Astrocyte of the spinal cord (primary cell): ENCODE results near the gene ZNF471.
A peak's percentile ranks its signal among the peaks of the same experiment; 100 is the strongest.

Source experiments
- DNase-seq: peaks from one replicate; pipeline ENCODE4 v3.0.0; 2011; ENCODE audit warnings: low read depth, low spot score
- H3K4me3 ChIP-seq: 2 replicates; pipeline ENCODE4 v1.5.1; 2011; ENCODE audit warnings: low read depth, mild to moderate bottlenecking, low read length, moderate library complexity
- in situ Hi-C: cut with HindIII; loops from 2 replicates; pipeline ENCODE4 v1.10.0; 2017; ENCODE audit warnings: low sequenced_read_pairs
- TF ChIP-seq, protein P1 (sequence below): IDR thresholded peaks from 2 replicates; pipeline ENCODE4 v1.5.1; 2012; ENCODE audit warnings: low read depth, mild to moderate bottlenecking, low read length, inconsistent platforms

The ZNF471 gene

GRCh38 chr19:56504581-56504980 lies 3.1 kb upstream of the ZNF471 start:
- in situ Hi-C loops: no loop called here
- TF ChIP-seq, protein P1, sequence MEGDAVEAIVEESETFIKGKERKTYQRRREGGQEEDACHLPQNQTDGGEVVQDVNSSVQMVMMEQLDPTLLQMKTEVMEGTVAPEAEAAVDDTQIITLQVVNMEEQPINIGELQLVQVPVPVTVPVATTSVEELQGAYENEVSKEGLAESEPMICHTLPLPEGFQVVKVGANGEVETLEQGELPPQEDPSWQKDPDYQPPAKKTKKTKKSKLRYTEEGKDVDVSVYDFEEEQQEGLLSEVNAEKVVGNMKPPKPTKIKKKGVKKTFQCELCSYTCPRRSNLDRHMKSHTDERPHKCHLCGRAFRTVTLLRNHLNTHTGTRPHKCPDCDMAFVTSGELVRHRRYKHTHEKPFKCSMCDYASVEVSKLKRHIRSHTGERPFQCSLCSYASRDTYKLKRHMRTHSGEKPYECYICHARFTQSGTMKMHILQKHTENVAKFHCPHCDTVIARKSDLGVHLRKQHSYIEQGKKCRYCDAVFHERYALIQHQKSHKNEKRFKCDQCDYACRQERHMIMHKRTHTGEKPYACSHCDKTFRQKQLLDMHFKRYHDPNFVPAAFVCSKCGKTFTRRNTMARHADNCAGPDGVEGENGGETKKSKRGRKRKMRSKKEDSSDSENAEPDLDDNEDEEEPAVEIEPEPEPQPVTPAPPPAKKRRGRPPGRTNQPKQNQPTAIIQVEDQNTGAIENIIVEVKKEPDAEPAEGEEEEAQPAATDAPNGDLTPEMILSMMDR: no peak
- peak; percentile 17 for DNase-seq
- no peak overlapping the region for H3K4me3 ChIP-seq

DNA sequence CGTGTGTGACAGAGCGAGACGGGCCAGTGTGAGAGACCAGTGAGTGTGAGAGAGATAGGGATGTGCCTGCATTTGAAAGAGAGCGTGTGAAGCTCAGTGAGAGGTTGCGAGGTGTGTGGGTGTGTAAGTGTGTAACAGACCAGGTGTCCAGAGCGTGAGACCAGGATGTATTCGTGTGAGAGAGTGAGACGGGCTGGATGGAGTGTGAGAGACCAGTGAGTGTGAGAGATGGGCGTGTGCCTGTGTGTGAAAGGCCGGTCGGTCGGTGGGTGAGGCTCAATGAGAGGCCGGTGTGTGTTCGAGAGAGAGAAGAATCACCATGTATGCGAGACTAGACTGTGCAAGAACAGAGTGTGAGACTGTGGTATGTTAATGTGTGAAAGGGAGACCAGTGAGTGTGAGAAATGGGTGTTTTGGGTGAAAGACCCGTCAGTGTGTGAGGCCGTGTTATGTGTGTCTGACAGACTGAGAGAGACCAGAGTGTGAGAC lies 679 bp downstream of the ZNF471 start:
- TF ChIP-seq, protein P1: no peak
- DNase-seq: no peak

GRCh38 chr19:56525214-56525860 lies 17.7 kb downstream of the ZNF471 start:
- in situ Hi-C loops: no loop called here
- no peak for DNase-seq
- no peak overlapping the region for H3K4me3 ChIP-seq
- TF ChIP-seq, protein P1: no peak

More for the DNA sequence above, 679 bp downstream of the ZNF471 start:
- H3K4me3 ChIP-seq: peak overlapping the region; percentile 62
- in situ Hi-C loops: no loop called here

DNA sequence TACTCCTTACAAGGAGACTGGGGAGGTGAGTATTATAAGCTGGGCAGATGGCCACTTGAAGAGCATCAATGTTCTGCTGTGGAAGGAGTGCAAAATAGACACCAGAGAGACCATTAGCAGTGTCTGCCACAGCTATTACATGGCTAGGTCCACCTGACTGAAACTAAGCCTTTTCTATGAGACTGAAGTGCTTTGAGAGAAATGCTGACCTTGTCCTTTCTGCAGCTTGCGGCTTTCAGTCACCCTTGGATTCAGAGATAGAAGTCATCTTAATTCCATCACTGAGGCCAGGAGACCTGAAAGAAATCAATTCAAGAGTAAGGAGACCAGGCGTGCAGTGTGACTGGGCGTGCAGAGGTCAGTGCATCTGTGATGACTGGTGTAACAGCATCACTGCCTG lies 29.8 kb downstream of the ZNF471 start:
- DNase-seq: no peak
- in situ Hi-C loops: no loop called here
- H3K4me3 ChIP-seq: no peak overlapping the region
- TF ChIP-seq, protein P1: no peak

- peak overlapping the region; percentile 68 for H3K4me3 ChIP-seq
- TF ChIP-seq, protein P1: no peak
- peak; percentile 94 for DNase-seq
- in situ Hi-C loops: no loop called here
These were observed 30.7 kb downstream of the ZNF471 start for GRCh38 chr19:56538254-56538760.

- in situ Hi-C loops: no loop called here
- TF ChIP-seq, protein P1: no peak
- peak within 1 kb of the TSS; percentile 68 for H3K4me3 ChIP-seq
- no peak for DNase-seq
These were observed 31.2 kb downstream of the ZNF471 start, which contains the start of gene ZFP28 for GRCh38 chr19:56538761-56539263. TSS of gene ZFP28 (plus strand) at chr19:56538948. CDS start at chr19:56539019, 71 bp downstream.
